Measurements from ENCODE around the gene NT5C1A.

GRCh38 chr1:39649636-39650185 lies 22.2 kb downstream of the NT5C1A start:
- no peak for TF ChIP-seq CTCF (IDR thresholded peaks at IDR 0.05)
- no peak for TF ChIP-seq POLR2A (IDR thresholded peaks at IDR 0.05)

Measured in heart left ventricle (tissue), 13 donors.